GM12878 (cell line): Measurements from ENCODE around the gene DEGS2. TPM values are rescaled to one million over a fixed set of nuclear protein-coding genes. Genes with fewer than 3 reads are reported as not detected.

ENCODE experiments used
- JUNB ChIP-seq: IDR thresholded peaks from 2 replicates; pipeline ENCODE4 v1.6.1; 2016; ENCODE audit warnings: antibody characterized with exemption, mild to moderate bottlenecking
- RFX5 ChIP-seq: IDR thresholded peaks from 2 replicates; pipeline ENCODE4 v1.6.1; 2011; ENCODE audit warnings: low read depth, low read length, improper control_type of control experiment
- SPI1 ChIP-seq: IDR thresholded peaks from 2 replicates; pipeline ENCODE4 v1.6.1; 2011; ENCODE audit warnings: low read depth, mild to moderate bottlenecking, low read length, moderate library complexity, borderline replicate concordance; ENCODE audit not compliant: insufficient read depth
- SUPT20H ChIP-seq: IDR thresholded peaks from 2 replicates; pipeline ENCODE4 v1.6.1; 2011; ENCODE audit warnings: low read depth, mild to moderate bottlenecking, low read length, moderate library complexity, borderline replicate concordance; ENCODE audit not compliant: control insufficient read depth
- polyA plus RNA-seq, 11 experiments: library from polyadenylated mRNA; depleted of rRNA in 4 of 11; unstranded in 6 of 11; stranded (reverse) in 5 of 11; fragments of >200 nt; fragmentation: Nextera tagmentation in 4 of 11; fragmentation: Illumina TruSeq in 1 of 11; extraction: Ambion mirVana in 4 of 11; extraction: Trizol in 1 of 11; gene quantifications; 1 replicate in 1 of 11; 2 replicates in 10 of 11; pipeline versions ENCODE4 v1.2.1 to v1.2.3, GENCODE V29; 2011 to 2016; ENCODE audit warnings: inconsistent platforms in 2 of 11, missing spikeins in 2 of 11, low read depth in 1 of 11
- total RNA-seq, 4 experiments: library from RNA; depleted of rRNA in 3 of 4; stranded (reverse); fragments of >200 nt in 3 of 4; fragmentation: Illumina TruSeq in 1 of 4; extraction: Trizol in 1 of 4; gene quantifications; 2 replicates each; pipeline versions ENCODE4 v1.2.1 to v1.2.3, GENCODE V29; 2013 to 2021
- TF ChIP-seq, protein P1 (sequence below), 3 experiments: IDR thresholded peaks in 2 of 3; conservative IDR thresholded peaks in 1 of 3; 2 replicates each; pipeline ENCODE4 v1.5.1; 2011; ENCODE audit warnings: low read depth in 3 of 3, low read length in 3 of 3, mild to moderate bottlenecking in 3 of 3, control low read depth in 2 of 3, moderate library complexity in 2 of 3, inconsistent platforms in 1 of 3, mixed read lengths in 1 of 3; ENCODE audit not compliant: control insufficient read depth in 2 of 3, insufficient read depth in 1 of 3; ENCODE audit errors: extremely low read depth in 1 of 3
- TF ChIP-seq, protein P2 (sequence below): fragments of 450-650 bp; formaldehyde crosslinking; IDR thresholded peaks from 2 replicates; pipeline ENCODE4 v1.5.0; 2022; ENCODE audit warnings: mild to moderate bottlenecking, missing genetic modification characterization
- TF ChIP-seq, protein P3 (sequence below): IDR thresholded peaks from 2 replicates; pipeline ENCODE4 v1.6.1; 2012; ENCODE audit warnings: low read depth, low read length, improper control_type of control experiment

Gene DEGS2
- total and polyA plus RNA-seq, 10 of the 15 experiments (the other 5 are each of a cell fraction or from before 2014, with no cell fraction given), result 0.01 to 2.5 (median 0.45) TPM; not detected in 1

DNA sequence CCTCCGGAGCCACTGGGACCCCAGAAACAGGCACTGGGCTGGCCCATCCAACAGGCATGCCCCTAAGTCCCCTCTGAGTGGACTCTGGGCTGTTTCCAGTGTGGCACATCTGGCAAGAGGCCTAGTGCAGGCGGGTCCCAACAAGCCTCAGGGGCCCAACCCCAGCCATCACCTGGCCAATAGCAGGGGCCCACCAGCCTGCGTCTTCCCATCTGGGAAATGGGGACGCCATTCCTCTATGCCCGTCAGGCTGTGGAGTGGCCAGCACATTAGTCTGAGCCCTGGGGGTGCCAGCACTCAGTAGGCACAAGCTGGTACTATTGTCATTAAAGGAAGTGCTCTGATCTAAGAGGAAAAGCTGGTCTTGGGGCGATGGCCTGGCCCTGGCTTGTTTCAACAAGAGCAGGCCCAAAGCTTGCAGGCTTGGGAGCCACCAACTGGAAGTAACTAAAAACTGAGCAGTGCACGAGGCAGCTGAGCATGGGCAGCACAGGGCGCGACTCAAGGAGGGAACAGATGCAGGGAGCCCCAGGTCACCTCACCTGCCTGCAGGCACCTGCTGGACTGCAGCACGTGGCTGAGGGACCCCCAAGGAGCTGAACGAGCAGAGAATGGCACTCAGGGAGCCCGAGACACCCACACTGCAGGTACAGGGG is 8.4 kb downstream of the DEGS2 start (continued):
- TF ChIP-seq, protein P1, sequence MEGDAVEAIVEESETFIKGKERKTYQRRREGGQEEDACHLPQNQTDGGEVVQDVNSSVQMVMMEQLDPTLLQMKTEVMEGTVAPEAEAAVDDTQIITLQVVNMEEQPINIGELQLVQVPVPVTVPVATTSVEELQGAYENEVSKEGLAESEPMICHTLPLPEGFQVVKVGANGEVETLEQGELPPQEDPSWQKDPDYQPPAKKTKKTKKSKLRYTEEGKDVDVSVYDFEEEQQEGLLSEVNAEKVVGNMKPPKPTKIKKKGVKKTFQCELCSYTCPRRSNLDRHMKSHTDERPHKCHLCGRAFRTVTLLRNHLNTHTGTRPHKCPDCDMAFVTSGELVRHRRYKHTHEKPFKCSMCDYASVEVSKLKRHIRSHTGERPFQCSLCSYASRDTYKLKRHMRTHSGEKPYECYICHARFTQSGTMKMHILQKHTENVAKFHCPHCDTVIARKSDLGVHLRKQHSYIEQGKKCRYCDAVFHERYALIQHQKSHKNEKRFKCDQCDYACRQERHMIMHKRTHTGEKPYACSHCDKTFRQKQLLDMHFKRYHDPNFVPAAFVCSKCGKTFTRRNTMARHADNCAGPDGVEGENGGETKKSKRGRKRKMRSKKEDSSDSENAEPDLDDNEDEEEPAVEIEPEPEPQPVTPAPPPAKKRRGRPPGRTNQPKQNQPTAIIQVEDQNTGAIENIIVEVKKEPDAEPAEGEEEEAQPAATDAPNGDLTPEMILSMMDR (IDR thresholded peaks at IDR 0.05 in 2 of 3, conservative IDR thresholded peaks at IDR 0.05 in 1 of 3; ENCODE audit: control insufficient read depth in 2 of 3, extremely low read depth in 1 of 3, insufficient read depth in 1 of 3, low read depth in 3 of 3, low read length in 3 of 3), result no peak
- TF ChIP-seq SPI1, result no peak
- TF ChIP-seq SUPT20H, result no peak
- TF ChIP-seq, protein P2, sequence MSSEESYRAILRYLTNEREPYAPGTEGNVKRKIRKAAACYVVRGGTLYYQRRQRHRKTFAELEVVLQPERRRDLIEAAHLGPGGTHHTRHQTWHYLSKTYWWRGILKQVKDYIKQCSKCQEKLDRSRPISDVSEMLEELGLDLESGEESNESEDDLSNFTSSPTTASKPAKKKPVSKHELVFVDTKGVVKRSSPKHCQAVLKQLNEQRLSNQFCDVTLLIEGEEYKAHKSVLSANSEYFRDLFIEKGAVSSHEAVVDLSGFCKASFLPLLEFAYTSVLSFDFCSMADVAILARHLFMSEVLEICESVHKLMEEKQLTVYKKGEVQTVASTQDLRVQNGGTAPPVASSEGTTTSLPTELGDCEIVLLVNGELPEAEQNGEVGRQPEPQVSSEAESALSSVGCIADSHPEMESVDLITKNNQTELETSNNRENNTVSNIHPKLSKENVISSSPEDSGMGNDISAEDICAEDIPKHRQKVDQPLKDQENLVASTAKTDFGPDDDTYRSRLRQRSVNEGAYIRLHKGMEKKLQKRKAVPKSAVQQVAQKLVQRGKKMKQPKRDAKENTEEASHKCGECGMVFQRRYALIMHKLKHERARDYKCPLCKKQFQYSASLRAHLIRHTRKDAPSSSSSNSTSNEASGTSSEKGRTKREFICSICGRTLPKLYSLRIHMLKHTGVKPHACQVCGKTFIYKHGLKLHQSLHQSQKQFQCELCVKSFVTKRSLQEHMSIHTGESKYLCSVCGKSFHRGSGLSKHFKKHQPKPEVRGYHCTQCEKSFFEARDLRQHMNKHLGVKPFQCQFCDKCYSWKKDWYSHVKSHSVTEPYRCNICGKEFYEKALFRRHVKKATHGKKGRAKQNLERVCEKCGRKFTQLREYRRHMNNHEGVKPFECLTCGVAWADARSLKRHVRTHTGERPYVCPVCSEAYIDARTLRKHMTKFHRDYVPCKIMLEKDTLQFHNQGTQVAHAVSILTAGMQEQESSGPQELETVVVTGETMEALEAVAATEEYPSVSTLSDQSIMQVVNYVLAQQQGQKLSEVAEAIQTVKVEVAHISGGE, result no peak
- no peak for TF ChIP-seq RFX5
- TF ChIP-seq JUNB, result no peak
- TF ChIP-seq, protein P3, sequence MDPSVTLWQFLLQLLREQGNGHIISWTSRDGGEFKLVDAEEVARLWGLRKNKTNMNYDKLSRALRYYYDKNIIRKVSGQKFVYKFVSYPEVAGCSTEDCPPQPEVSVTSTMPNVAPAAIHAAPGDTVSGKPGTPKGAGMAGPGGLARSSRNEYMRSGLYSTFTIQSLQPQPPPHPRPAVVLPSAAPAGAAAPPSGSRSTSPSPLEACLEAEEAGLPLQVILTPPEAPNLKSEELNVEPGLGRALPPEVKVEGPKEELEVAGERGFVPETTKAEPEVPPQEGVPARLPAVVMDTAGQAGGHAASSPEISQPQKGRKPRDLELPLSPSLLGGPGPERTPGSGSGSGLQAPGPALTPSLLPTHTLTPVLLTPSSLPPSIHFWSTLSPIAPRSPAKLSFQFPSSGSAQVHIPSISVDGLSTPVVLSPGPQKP, result no peak
